Raji (cell line): ENCODE results near the gene NEGR1.

ENCODE experiments used
- POLR2A ChIP-seq: IDR thresholded peaks from 2 replicates; pipeline ENCODE4 v1.6.1; 2011; ENCODE audit warnings: low read depth, low read length, control low read depth; ENCODE audit not compliant: insufficient read depth

The NEGR1 gene

DNA sequence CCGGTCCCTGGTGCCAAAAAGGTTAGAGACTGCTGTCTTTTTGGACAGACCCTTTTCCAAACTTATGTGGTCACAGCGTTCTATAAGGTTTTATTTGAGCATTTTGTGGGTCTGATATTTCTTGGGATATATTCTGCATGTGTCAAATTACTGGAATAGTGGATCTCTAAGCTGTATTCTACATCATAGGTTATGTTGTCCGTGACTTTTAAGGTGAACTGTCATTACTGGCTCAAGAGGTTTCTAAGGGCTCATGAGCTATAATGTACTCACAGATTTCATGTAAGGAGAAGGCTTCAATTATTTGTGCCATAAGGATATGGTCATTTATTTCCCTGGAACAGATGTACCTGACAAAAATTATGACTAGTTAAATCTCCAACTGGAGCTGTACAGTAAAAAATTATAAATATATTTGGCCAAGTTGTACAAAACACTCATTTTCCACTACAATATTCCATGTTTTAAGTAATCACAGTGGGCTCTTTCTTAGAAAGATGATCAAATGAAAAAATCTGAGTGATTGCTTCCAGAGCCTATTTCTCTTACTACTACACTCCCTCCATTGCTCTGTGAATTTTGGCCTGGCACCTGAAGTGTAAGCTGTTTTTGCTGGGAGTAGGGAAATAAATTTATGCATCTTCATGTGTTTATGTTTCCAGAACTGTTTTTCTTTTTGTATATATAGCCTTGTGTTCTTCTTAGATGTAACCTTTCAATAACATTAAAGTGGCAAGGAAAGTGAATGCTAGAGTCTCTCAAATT is 663.4 kb downstream of the NEGR1 start:
- TF ChIP-seq POLR2A: no peak

DNA sequence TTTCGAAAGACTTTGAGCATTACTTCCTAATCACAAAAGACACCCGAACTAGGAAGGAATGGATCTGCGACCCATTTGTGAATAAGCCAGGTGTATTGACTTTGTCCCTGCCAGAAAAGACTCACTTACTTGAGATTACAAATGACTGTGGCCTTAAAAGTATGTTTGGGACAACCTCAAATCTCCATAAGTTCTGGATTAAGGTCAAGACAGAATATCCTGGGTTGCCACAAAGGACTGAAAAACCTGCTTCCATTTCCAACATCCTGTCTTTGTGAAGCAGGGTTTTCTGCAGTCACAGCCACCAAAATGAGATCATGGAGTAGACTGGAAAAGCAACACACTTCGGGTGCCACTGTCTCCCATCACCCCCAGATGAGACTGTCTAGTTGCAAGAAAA is 664.1 kb downstream of the NEGR1 start:
- TF ChIP-seq POLR2A: no peak

DNA sequence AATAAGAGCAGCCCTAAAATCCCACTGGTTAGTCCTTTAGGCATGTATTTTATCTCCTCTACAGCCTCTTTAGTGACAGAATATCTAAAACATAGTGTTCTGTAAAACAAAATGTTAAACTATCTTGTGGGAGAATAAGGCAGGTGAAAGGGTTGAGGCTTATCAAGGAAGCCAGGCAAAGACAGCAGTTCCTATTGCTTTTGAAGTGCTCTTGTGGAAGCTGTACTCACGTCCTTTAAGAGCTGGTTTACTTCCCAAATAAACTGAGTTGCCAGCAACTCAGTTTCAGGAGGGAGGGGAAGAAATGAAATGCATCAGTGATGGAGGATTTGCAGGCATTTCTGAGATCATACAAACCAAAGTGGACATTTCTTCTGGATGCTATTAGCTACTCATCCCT is 671.9 kb downstream of the NEGR1 start:
- TF ChIP-seq POLR2A: no peak

DNA sequence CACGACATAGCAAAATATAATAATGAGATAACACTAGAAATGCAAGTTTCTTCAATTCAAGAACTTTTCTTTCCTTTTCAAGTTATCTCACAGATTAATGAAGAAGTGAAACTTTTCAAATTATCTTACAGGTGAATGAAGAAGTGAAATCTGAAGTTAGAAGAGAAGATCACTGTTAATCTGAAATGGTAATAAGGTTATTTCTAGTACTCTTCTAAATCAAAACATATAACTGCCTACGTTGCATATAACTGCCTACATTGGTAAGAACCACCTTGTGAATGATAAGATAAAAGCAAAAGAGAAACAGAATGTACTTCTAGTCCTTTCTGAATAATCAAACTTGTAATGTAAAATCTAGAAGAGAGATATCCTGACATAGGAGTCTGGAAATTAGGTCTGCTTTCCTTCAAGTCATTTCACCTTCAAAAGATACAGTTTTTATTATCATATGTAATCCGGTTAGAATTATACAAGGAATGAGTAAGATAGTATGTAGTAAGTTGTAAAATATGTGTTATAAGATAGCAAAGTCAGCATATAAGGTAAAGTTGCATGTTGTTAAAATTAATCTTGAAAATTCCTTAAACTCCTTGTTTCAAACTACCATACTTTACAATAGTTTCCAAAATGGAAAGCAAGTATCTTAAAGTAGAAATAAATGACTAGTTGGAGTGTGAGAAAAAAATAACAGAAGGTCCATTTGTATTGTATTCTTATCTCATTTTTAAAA is 679.1 kb downstream of the NEGR1 start:
- no peak for TF ChIP-seq POLR2A

DNA sequence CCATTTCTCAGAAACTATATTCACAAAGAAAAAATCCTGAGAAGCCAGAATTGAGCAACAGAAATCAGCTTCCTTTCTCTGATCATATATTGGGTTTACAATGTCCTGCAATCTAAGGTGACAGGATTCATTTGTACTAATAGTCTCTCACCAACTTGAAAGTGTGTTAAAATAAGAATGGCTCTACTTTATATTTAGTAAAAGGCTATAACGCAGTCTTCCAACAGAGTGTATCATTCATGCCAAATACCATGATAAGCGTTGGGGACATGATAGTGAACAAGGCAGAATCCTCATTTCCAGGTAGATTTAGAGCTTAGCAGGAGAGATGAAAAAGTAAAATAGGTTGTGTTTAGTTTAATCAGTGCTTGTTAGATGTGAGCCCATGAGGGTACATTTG is 682.3 kb downstream of the NEGR1 start:
- TF ChIP-seq POLR2A: no peak

DNA sequence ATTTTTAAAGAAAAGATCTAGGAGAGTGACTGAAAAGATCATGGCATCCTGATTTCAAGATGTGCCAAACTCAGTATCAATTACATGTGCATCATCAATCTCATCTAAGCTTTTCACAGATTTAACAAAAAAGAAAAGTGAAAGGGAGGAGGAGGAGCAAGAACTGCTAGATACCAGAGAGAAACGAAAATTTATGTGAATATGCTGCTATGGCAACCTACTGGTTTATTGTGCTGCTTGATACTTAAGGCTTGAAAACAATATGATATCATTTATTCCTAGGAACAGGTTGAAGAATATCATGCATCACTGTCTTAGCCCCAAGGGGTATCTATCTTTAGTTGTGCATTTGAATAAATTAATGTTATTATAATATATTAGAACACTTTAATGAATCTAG is 683.0 kb downstream of the NEGR1 start:
- TF ChIP-seq POLR2A: no peak

DNA sequence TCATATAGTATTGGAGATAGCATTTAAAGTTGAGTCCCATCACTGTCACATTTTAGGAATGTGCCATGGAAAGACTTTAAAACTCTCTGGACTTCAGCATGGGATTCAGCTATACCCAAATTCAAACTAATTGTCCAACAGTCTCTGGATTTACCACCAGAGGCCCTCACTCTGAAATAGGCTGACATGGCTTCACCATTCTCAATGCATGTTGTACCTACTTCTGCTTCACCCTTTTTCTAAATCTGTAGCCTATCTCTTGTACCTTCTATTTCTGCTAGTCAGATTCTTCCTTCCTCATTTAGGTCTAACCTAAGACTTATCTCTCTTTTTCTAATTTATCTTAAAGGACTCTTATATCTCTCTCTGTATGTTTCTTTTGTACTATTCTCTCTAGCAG is 688.8 kb downstream of the NEGR1 start:
- TF ChIP-seq POLR2A: no peak

DNA sequence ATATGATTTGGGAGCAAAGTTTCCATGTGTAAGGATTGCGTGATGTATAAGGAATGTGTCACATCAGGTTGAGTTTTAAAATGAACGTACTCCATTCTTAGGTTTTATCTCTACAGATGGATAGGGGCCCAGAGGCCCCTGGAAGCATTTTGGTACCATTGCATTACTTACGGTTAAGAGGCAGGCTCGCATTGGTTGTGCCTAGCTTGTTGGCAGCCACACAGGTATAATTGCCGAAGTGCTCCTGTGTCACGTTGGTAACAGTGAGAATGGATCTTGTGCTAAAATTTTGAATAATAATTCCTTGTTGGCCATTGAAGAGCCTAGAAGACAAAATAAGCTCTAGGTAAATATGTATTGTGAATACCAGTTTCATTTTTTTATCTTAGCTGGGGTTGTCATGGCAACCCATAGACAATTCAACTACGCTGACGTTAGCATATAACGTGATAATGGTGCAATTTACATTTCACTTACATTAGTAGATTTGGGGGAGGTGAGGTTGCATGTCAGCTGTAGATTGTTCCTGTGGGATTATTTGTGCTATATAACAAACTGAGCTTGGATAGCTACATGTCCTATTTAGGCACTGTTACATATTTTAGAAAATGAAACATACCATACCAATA is 689.6 kb downstream of the NEGR1 start:
- TF ChIP-seq POLR2A: no peak

DNA sequence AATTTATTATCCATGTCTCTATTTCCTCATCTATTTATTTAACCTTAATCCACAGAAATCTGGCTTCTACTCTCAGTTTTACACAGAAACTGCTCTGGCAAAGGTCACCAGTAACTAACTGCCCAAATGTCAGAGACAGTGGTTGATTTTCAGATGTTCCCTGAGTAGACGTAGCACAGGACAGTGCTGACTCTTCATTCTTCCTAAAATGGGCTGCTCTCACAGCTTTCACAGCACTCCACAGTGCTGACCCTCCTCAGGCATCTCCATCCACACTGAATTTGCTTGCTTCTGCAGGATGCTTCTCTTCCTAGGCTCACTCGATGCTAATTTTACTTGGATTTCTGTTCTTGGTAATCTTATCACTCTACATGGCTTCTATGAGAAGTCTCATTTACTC is 693.3 kb downstream of the NEGR1 start:
- TF ChIP-seq POLR2A: no peak

DNA sequence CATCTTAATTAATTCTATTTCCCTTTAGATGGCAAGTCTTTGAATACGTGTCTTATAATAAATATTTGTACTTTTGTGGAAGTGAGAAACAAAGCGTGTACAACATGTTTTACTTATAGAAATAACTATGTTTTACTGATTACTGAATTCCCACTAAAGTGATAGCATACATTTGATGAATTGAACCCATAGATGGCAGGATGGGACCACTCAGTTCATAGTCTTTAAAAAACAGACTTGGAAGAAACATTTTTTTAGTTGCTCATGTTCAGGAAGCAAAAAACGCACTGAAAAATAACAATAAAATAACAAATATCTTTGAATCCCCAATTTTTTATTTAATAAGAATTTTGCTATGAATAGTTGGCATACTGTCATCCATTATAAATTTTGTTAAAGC is 694.4 kb downstream of the NEGR1 start:
- TF ChIP-seq POLR2A: no peak

DNA sequence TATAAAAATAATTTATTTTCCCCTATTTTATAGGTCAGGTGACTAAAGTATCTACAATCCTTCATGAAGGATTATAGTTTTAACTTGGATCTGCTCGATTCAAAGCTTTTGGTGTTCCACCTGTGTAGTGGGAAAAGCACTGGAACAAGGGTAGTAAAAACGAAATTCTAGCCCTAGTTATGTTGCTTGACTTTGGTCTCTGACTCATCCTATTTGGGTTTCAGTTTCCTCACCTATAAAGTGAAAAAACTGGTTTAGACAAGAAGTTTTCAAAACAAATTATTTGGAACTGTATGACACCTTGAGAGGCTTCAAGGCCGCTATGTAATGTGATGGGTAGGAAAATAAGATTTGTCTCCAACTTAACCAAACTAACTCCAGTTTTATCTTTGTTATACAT is 696.3 kb downstream of the NEGR1 start:
- TF ChIP-seq POLR2A: no peak

DNA sequence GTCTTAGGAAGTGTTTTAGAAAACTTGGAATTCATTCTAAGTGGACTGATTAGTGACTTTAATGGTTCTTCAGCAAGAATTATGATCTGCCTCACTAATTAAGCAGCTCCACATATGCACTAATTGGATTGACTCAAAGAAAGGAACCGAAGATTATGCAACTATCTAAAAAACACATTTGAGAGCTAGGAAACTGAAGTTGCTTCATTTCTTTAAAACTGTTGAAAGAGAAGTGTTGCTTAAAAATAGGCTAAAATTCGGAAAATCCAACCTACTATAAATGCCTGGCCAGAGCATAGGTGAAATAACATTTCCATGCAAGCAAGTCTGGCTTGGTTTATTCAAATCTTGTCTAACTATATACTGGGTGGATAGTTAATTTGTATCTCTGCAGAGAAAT is 698.6 kb downstream of the NEGR1 start:
- no peak for TF ChIP-seq POLR2A

DNA sequence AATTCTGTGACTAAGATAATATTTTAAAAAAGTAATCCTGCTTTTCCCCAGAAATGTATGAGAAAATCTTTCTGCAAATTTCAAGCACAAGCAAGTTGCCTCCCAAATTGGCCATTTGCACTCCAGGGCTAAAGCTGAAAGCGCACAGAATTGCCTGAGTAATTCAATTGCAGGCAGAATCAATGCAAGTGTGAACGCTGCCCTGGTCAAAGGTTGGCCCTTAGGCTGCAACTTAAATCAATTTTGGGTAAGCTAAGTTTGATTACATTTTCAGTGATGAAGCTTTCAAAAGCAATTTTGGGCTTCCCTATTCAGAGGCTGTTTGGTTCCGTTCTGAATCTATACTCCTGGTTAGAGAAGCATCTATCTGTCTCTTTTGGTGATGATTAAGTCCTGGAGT is 699.7 kb downstream of the NEGR1 start:
- TF ChIP-seq POLR2A: no peak

DNA sequence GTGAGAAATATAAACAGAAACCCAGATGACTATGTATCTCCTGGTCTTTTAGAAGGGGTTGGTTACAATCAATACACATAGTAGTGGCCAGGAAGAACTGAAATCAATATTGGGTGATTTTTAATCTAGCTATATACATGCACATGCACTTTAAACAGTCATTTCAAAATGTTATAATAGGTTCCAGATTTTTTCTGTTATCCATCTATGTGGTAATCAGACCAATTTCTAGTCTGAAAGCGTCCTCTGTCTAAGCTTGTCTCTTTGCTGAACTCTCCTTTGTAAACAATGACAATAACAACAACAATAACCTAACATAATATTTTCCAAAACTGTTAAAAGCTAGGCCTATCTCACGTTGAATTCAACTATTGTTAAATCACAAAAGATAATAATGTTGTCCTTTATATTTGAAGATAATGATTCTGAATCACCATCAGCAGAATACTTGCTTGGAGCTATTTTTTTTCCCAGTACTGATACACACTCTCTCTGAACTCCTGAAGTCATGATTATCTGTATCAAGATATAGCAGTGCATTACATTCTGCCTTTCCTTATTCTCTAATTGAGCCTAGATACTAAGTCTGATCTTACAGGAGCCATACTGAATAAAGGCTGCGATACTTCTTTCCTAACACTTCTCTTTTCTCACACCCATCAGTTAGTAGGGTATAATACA is 704.7 kb downstream of the NEGR1 start:
- no peak for TF ChIP-seq POLR2A

DNA sequence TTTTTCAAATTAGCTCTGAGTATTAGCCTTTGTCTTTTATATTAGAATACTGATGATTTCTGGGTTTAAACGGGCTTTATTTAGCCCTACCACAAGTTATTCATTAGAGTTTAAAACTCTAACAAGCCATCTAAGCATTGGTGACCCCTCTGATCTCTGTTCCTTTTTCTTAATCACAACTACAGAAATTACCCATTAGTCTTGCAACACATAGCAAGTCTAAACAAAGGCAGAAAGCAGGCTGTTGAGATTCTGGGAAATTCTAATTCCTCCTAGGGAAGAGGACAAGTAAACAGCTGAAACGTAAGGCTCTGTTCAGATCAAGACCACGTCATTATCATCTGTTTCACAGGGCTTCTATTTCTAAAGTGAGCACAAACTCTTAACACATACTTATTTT is 710.3 kb downstream of the NEGR1 start:
- no peak for TF ChIP-seq POLR2A

DNA sequence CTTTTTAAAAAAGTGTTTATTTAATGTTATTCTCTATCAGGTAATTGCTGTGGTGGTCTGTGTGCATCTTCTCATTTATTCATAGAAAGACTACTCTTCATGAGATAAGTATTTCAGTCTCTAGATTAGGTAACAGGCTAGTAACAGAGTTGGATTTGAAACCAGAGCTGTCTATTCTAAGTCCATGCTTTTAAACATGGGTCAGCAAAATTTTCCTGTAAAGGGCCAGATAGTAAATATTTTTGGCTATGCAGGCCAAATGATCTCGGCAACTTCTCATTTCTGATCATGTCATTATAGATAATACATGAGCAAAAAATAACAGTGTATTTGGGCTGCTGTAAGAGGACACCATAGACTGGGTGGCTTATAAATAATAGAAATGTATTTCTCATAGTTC is 715.9 kb downstream of the NEGR1 start:
- TF ChIP-seq POLR2A: no peak

DNA sequence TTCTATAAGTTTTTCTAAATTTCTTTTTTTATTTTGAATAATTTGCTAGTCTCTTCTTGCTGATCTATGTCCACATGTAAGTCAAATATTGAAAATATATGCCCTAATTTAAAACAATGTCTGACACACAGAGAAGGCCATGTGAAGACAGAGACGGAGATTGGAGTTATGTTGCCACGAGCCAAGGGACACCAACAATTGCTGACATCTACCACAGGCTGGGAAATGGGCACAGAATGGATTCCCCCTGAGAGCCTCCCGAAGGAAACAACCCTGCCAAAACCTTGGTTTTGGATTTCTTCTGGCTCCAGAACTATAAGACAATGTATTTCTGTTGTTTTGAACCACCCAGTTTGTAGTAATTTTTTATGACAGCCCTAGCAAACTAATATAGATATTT is 716.5 kb downstream of the NEGR1 start:
- no peak for TF ChIP-seq POLR2A
